HG03378 (cell line): ENCODE data around the gene PPM1G.

Source experiments
- ATAC-seq: cut with Tn5 transposase; IDR thresholded peaks from one replicate; pipeline ENCODE4 v1.9.1; 2021; ENCODE audit warnings: mild to moderate bottlenecking, moderate library complexity; ENCODE audit not compliant: unreplicated experiment

Gene PPM1G

GRCh38 chr2:27416151-27416550, 6.8 kb upstream of the PPM1G start:
- ATAC-seq: no peak

GRCh38 chr2:27412419-27413152, 3.2 kb upstream of the PPM1G start:
- no peak for ATAC-seq

- peak; percentile 28 for ATAC-seq
Measured at GRCh38 chr2:27408601-27409320, 630 bp downstream of the PPM1G start.

- ATAC-seq: no peak
Measured at GRCh38 chr2:27407798-27408491, 1.4 kb downstream of the PPM1G start.

DNA sequence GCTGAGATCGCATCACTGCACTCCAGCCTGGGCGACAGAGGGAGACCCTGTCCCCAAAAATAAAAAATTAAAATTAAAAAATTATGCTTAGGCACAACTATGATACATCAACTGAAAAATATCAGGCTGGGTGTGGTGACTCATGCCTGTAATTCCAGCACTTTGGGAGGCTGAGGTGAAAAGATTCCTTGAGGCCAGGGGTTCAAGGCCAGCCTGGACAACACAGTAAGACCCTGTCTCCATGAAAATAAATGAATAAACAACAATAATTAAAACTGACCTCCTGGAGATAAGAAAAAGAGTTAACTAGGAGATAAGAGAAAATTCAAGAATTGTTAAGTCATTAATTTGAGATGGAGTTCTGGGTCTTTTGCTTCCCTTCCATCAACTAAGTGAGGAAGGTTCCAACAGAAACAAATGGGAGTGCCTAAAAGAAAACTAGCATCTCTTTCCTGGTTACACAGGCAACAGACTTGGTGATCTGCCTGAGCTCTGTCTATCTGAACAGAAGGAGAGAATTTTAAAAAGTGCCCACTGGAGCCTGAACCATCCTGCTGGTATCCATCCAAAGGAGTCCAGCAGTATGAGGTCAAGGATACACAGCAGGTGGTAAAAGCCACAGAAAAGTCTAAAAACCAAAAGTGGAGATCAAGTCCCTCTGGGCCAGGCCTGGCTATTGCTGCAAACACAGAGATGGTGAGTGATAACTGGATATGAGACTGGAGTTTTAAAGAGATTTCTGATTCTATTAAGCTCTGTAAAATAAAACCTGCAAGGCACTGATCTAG, 8.8 kb downstream of the PPM1G start:
- ATAC-seq: no peak

- no peak for ATAC-seq
Measured at GRCh38 chr2:27398962-27399361, 10.4 kb downstream of the PPM1G start.

DNA sequence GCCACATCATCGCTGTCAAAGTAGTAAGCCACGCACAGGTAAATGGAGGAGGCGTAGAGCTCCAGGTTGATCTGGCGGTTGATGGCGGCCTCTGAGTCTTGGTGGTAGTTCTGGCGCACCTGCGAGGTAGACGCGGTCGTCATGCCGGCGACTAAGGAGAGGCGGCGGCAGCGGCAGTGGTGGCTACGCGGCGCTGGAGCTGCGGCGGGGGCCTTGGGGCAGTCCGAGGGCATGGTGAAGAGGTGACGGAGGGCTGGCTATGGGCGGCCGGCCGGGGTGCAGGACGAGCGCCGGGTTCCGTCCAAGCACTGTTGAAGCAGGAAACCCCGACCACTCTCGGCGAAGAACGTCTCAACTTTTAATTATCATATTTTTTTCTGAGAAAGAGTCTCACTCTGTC, 16.2 kb downstream of the PPM1G start:
- ATAC-seq: no peak

DNA sequence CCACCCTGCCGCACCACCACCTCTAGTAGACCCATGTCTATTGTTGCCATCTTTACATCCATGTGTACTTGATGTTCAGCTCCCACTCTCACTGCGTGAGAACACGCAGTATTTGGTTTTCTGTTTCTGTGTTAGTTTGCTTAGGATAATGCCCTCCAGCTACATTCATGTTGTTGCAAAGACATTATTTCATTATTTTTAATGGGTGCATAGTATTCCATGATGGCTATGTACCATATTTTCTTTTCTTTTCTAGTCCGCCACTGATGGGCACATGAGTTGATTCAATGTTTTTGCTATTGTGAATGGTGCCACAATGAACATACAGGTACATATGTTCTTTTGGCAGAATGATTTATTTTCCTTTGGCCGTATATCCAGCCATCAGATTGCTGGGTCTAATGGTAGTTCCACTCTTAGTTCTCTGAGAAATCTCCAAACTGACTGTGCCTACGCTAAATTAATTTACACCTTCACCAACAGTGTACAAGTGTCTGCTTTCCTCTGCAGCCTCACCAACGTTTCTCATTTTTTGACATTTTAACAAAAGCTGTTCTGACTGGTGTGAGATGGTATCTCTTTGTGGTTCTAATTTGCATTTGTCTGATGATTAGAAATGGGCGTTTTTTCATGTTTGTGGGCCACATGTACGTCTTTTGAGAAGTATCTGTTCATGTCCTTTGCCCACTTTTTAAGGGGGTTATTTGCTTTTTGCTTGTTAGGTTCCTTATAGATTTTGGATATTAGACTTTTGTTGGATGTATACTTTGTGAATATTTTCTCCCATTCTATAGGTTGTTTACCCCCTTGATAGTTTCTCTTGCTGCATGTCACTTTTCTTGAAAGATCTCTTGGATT, 18.3 kb downstream of the PPM1G start:
- no peak for ATAC-seq

GRCh38 chr2:27381577-27382181, 27.7 kb downstream of the PPM1G start:
- no peak for ATAC-seq

DNA sequence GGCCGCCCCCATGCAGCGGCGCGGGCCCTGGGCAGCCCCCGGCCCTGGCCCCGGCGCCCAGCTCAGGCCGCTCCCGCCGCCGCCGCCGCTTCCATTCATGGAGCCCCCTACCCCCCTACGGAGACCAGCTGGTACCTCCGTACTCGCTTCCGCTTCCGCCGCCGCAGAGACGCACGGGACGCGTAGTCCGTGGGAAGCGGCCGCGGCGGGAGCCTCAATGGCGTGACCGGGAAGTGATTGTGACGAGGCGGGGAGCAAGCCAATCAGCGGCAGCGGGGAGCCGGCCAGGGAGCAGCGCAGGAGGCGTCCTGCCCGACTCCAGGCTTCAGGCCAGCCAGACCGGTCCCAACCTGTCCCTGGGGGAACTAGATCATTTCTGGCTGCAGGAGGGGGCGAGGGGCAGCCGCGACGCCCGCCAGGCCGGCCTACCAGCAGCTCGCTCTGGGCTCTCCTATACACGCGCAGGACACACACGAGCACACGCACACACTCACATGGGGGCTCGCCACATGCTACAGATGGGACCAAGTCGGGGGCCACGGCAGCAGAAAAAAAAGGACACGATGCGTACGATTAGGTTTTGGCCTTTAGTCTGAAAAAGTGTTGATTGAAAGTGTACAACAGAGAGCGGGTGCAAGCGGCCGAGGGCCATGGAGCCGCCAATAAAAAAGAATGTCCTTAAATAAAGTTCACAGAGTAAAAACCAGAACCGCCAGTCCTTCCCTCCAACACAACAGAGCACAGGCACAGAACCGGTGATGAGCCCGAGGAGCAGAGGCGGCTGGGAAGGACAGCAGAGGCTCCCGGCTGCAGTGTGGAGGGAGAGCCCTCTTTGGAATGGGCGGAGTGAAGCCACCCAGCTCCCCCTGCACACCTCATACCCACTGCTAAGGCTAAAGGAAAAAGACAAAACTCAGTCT, 28.5 kb downstream of the PPM1G start, which contains the start of gene ZNF513:
Gene ZNF513, minus strand, starts transcription at position 109 of the 920 bp plus-strand sequence. CDS start 208 bp downstream, outside the sequence.
- peak; percentile 63 for ATAC-seq

- ATAC-seq: peak; percentile 1
Measured at GRCh38 chr2:27379836-27380625, 29.4 kb downstream of the PPM1G start.

DNA sequence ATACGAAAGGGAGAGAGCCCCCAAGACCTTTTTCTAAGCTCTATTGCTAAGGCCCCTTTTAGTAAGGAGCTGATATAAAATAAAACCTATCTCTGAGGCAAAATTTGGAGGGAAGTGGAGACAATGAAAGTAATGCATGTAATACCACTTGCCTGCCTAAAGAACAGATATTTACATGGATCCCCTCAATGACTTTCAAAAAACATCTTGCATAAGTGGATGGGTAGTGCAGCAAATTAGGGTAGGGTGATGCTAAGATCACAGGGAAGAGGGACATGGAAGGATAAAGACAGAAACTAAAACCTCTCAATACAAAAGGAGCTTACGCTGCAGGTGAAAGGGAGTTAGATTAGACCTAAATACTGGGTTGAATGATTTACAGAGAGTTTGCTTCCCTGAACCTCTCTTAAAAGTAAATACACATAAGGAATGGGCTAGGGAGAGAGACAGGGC, 30.0 kb downstream of the PPM1G start:
- ATAC-seq: no peak

DNA sequence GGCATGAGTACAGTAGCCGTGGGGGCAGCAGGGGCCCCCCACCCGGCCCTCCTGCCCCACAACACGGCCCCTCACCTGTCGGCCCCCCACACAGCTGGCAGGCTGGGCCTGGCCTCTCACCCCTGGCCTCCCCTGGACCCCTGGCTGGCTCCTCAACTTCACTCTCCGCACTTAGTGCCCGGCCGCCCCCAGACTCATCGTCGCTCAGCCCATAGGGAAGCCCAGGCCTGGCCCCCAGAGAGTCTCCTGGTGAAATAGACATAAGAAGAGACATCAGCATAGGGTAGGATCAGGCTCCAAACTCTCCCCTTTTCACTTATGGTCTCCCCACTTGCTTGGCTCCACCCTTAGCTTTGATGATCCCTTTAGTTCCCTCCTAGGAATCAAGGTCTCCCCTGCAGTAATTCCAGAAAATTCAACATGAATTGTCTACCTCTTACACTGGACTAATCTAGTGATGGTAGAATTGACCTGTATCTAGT, 30.5 kb downstream of the PPM1G start:
- ATAC-seq: no peak

GRCh38 chr2:27378096-27378808, 31.1 kb downstream of the PPM1G start:
- ATAC-seq: no peak

DNA sequence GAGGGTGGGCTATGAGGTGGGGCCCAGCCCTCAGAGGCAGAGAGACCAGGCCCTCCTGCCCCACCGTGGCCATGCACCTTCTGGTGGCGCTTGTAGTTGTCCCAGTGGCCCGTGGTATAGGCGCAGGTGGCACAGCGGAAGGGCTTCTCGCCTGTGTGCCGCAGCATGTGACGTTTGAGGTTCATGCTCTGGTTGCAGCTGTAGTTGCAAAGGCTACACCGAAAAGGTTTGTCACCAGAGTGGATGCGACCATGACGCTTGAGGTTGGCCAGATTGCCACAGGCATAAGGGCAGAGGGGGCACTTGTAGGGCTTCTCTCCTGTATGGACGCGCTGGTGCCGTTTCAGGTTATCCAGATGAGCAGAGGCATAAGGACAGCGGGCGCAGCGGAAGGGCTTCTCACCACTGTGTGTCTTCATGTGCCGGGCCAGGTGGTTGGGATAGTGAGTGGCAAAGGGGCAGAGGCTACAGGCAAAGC, 31.7 kb downstream of the PPM1G start:
- no peak for ATAC-seq

DNA sequence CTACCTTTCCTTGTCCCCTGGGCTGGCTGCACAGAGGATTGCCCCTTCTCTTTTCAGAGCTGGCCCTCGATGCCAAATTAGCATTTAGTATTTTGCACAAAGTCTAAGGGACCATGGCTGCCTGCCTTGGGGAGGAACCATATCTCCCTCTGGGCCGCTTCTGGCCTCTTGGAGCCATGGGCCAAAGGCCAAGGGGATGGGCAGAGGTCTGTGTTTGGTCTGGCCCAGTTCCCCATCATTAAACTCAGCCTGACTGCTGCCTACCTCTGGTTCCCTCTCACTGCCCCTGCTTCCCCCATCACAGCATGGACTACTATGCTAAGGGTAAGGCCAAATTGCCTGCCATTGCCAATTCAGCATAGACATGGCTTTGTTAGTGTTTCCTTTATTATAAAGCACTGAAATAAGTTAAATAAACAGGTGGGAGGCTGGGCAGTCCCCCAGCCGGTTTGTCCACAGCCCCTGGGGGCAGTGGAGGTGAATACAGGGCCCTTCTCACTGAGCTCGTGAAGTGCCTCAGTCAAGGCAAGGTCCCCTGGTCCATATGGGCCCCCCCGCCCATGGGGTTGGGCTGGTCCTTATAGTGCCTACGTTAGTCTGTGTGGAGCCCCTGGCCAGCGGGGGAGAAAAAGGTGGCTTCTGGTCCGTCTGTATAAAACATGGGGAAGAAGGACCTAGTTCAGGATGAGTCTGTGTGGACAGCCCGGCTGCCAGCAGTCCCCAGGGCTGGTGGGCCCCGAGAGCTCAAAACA, 32.3 kb downstream of the PPM1G start:
- ATAC-seq: no peak
